ENCODE measurements around the gene ACAA1.

The ACAA1 gene

GRCh38 chr3:38121451-38121831, 15.5 kb downstream of the ACAA1 start:
- H3K4me1 ChIP-seq (ENCODE audit: insufficient read depth, low read length), result no peaks in the 10 kb centered on the region

GRCh38 chr3:38120693-38121450, 16.1 kb downstream of the ACAA1 start:
- Histone ChIP-seq H3K36me3 (ENCODE audit: insufficient read depth, low read length) (peaks cover 50% of the 10 kb centered on the region), H3K9ac (ENCODE audit: low read length) (no peak overlapping the region), H3K27me3 (ENCODE audit: control insufficient read depth in 1 of 2, insufficient read depth in 2 of 2, low read length in 2 of 2) (no peaks in the 10 kb centered on the region), H3K9me3 (ENCODE audit: low read length) (no peaks in the 10 kb centered on the region), H3K27ac (ENCODE audit: low read depth, low read length) (no peak overlapping the region), H3K4me1 (ENCODE audit: insufficient read depth, low read length) (no peaks in the 10 kb centered on the region), H3K4me3 (ENCODE audit: low read depth in 1 of 2, low read length in 2 of 2) (no peak overlapping the region)

More at GRCh38 chr3:38121451-38121831, 15.5 kb downstream of the ACAA1 start:
- Histone ChIP-seq H3K27me3 (ENCODE audit: control insufficient read depth in 1 of 2, insufficient read depth in 2 of 2, low read length in 2 of 2) (no peaks in the 10 kb centered on the region), H3K9ac (ENCODE audit: low read length) (no peak overlapping the region), H3K27ac (ENCODE audit: low read depth, low read length) (no peak overlapping the region), H3K36me3 (ENCODE audit: insufficient read depth, low read length) (peaks cover 55% of the 10 kb centered on the region), H3K4me3 (ENCODE audit: low read depth in 1 of 2, low read length in 2 of 2) (no peak overlapping the region), H3K9me3 (ENCODE audit: low read length) (no peaks in the 10 kb centered on the region)

- Histone ChIP-seq H3K36me3 (ENCODE audit: insufficient read depth, low read length) (peaks cover 42% of the 10 kb centered on the region), H3K27me3 (ENCODE audit: control insufficient read depth in 1 of 2, insufficient read depth in 2 of 2, low read length in 2 of 2) (no peaks in the 10 kb centered on the region), H3K4me3 (ENCODE audit: low read depth in 1 of 2, low read length in 2 of 2) (no peak overlapping the region), H3K9ac (ENCODE audit: low read length) (no peak overlapping the region), H3K27ac (ENCODE audit: low read depth, low read length) (no peak overlapping the region), H3K4me1 (ENCODE audit: insufficient read depth, low read length) (no peaks in the 10 kb centered on the region), H3K9me3 (ENCODE audit: low read length) (no peaks in the 10 kb centered on the region)
These were observed 16.9 kb downstream of the ACAA1 start for GRCh38 chr3:38119821-38120692.

- Histone ChIP-seq H3K4me3 (ENCODE audit: low read depth in 1 of 2, low read length in 2 of 2) (no peak overlapping the region), H3K9me3 (ENCODE audit: low read length) (no peaks in the 10 kb centered on the region), H3K27me3 (ENCODE audit: control insufficient read depth in 1 of 2, insufficient read depth in 2 of 2, low read length in 2 of 2) (no peaks in the 10 kb centered on the region), H3K4me1 (ENCODE audit: insufficient read depth, low read length) (no peaks in the 10 kb centered on the region), H3K27ac (ENCODE audit: low read depth, low read length) (no peak overlapping the region), H3K36me3 (ENCODE audit: insufficient read depth, low read length) (peaks cover 33% of the 10 kb centered on the region), H3K9ac (ENCODE audit: low read length) (no peak overlapping the region)
These were observed 17.7 kb downstream of the ACAA1 start for GRCh38 chr3:38119248-38119544.

GRCh38 chr3:38118421-38119247, 18.3 kb downstream of the ACAA1 start:
- no peak overlapping the region for H3K4me3 ChIP-seq (ENCODE audit: low read depth in 1 of 2, low read length in 2 of 2)
- H3K9me3 ChIP-seq (ENCODE audit: low read length), result no peaks in the 10 kb centered on the region
- peaks cover 31% of the 10 kb centered on the region for H3K36me3 ChIP-seq (ENCODE audit: insufficient read depth, low read length)
- H3K4me1 ChIP-seq (ENCODE audit: insufficient read depth, low read length), result no peaks in the 10 kb centered on the region
- H3K27ac ChIP-seq (ENCODE audit: low read depth, low read length), result no peak overlapping the region
- H3K27me3 ChIP-seq (ENCODE audit: control insufficient read depth in 1 of 2, insufficient read depth in 2 of 2, low read length in 2 of 2), result no peaks in the 10 kb centered on the region
- no peak overlapping the region for H3K9ac ChIP-seq (ENCODE audit: low read length)

- H3K27me3 ChIP-seq (ENCODE audit: control insufficient read depth in 1 of 2, insufficient read depth in 2 of 2, low read length in 2 of 2), result no peaks in the 10 kb centered on the region
- no peaks in the 10 kb centered on the region for H3K4me1 ChIP-seq (ENCODE audit: insufficient read depth, low read length)
- H3K9me3 ChIP-seq (ENCODE audit: low read length), result no peaks in the 10 kb centered on the region
- H3K4me3 ChIP-seq (ENCODE audit: low read depth in 1 of 2, low read length in 2 of 2), result no peak overlapping the region
- H3K27ac ChIP-seq (ENCODE audit: low read depth, low read length), result no peak overlapping the region
- peaks cover 24% of the 10 kb centered on the region for H3K36me3 ChIP-seq (ENCODE audit: insufficient read depth, low read length)
- no peak overlapping the region for H3K9ac ChIP-seq (ENCODE audit: low read length)
These were observed 19.0 kb downstream of the ACAA1 start for GRCh38 chr3:38117748-38118420.

- Histone ChIP-seq H3K4me3 (ENCODE audit: low read depth in 1 of 2, low read length in 2 of 2) (no peak overlapping the region), H3K9ac (ENCODE audit: low read length) (no peak overlapping the region), H3K36me3 (ENCODE audit: insufficient read depth, low read length) (peaks cover 18% of the 10 kb centered on the region), H3K27ac (ENCODE audit: low read depth, low read length) (no peak overlapping the region), H3K4me1 (ENCODE audit: insufficient read depth, low read length) (no peaks in the 10 kb centered on the region), H3K27me3 (ENCODE audit: control insufficient read depth in 1 of 2, insufficient read depth in 2 of 2, low read length in 2 of 2) (no peaks in the 10 kb centered on the region), H3K9me3 (ENCODE audit: low read length) (no peaks in the 10 kb centered on the region)
These were observed 19.7 kb downstream of the ACAA1 start for GRCh38 chr3:38117163-38117716.

- Histone ChIP-seq H3K9ac (ENCODE audit: low read length) (no peak overlapping the region), H3K9me3 (ENCODE audit: low read length) (no peaks in the 10 kb centered on the region), H3K36me3 (ENCODE audit: insufficient read depth, low read length) (peaks cover 12% of the 10 kb centered on the region), H3K4me3 (ENCODE audit: low read depth in 1 of 2, low read length in 2 of 2) (no peak overlapping the region), H3K4me1 (ENCODE audit: insufficient read depth, low read length) (no peaks in the 10 kb centered on the region), H3K27ac (ENCODE audit: low read depth, low read length) (no peak overlapping the region), H3K27me3 (ENCODE audit: control insufficient read depth in 1 of 2, insufficient read depth in 2 of 2, low read length in 2 of 2) (no peaks in the 10 kb centered on the region)
These were observed 20.3 kb downstream of the ACAA1 start for GRCh38 chr3:38116471-38117162.

GRCh38 chr3:38115645-38116427, 21.1 kb downstream of the ACAA1 start:
- no peak overlapping the region for H3K27ac ChIP-seq (ENCODE audit: low read depth, low read length)
- H3K9ac ChIP-seq (ENCODE audit: low read length), result no peak overlapping the region
- H3K4me3 ChIP-seq (ENCODE audit: low read depth in 1 of 2, low read length in 2 of 2), result no peak overlapping the region
- H3K27me3 ChIP-seq (ENCODE audit: control insufficient read depth in 1 of 2, insufficient read depth in 2 of 2, low read length in 2 of 2), result no peaks in the 10 kb centered on the region
- no peaks in the 10 kb centered on the region for H3K4me1 ChIP-seq (ENCODE audit: insufficient read depth, low read length)
- H3K9me3 ChIP-seq (ENCODE audit: low read length), result no peaks in the 10 kb centered on the region
- peaks cover 6% of the 10 kb centered on the region for H3K36me3 ChIP-seq (ENCODE audit: insufficient read depth, low read length)

Data from muscle layer of colon (tissue), 2 donors.